Lung (tissue), 12 donors: ENCODE measurements around the gene CEBPB. TPM values are rescaled to one million over a fixed set of nuclear protein-coding genes. Genes with fewer than 3 reads are reported as not detected.

Source experiments
- ATAC-seq: fragments of 200-7000 bp; cut with Tn5 transposase; one replicate; pipeline ENCODE4 v1.9.1; 2020; ENCODE audit warnings: moderate number of reproducible peaks; ENCODE audit not compliant: insufficient read depth, low FRiP score
- DNase-seq, 3 donors: peaks; one replicate each; pipeline ENCODE4 v3.0.0-alpha.2; 2013 to 2017
- H3K27ac ChIP-seq, 2 donors: one replicate each; pipeline ENCODE4 v1.5.1; 2013; ENCODE audit warnings: mild to moderate bottlenecking in 2 of 2, moderate library complexity in 2 of 2, control low read depth in 1 of 2, inconsistent platforms in 1 of 2, low read depth in 1 of 2, low read length in 1 of 2
- H3K27me3 ChIP-seq, 3 donors: one replicate each; pipeline ENCODE4 v1.5.1; 2013; ENCODE audit warnings: low read length in 2 of 3; ENCODE audit not compliant: control insufficient read depth in 3 of 3, insufficient read depth in 3 of 3
- H3K36me3 ChIP-seq, 4 donors: one replicate each; pipeline ENCODE4 v1.5.1; 2013; ENCODE audit warnings: low read length in 4 of 4, mild to moderate bottlenecking in 1 of 4, moderate library complexity in 1 of 4; ENCODE audit not compliant: control insufficient read depth in 4 of 4, insufficient read depth in 4 of 4
- H3K4me1 ChIP-seq, 5 donors: one replicate each; pipeline ENCODE4 v1.5.1; 2013; ENCODE audit warnings: low read length in 5 of 5, mild to moderate bottlenecking in 2 of 5, moderate library complexity in 1 of 5; ENCODE audit not compliant: control insufficient read depth in 5 of 5, insufficient read depth in 5 of 5
- H3K4me3 ChIP-seq: one replicate; pipeline ENCODE4 v1.5.1; 2013; ENCODE audit warnings: mild to moderate bottlenecking, control low read depth, moderate library complexity
- H3K9ac ChIP-seq, 2 donors: one replicate each; pipeline ENCODE4 v1.5.1; 2013; ENCODE audit warnings: low read length in 2 of 2, control low read depth in 1 of 2; ENCODE audit not compliant: insufficient read depth in 1 of 2
- H3K9me3 ChIP-seq, 4 donors: one replicate each; pipeline ENCODE4 v1.5.1; 2013; ENCODE audit warnings: low read length in 3 of 4, mild to moderate bottlenecking in 1 of 4, moderate library complexity in 1 of 4; ENCODE audit not compliant: control insufficient read depth in 4 of 4, insufficient read depth in 3 of 4
- CTCF ChIP-seq: IDR thresholded peaks from 2 replicates; pipeline ENCODE4 v1.5.1; 2012; ENCODE audit warnings: mild to moderate bottlenecking; ENCODE audit errors: control extremely low read depth, extremely low read depth
- WGBS, 2 donors: extraction: QIAGEN DNeasy Blood & Tissue Kit; methylation state at CpG; one replicate each; pipeline ENCODE4 v1.1.7; 2013; 5-methylcytosine and 5-hydroxymethylcytosine counted together
- polyA plus RNA-seq, 2 donors: library from polyadenylated mRNA; stranded (reverse); fragments of 200-250 nt; gene quantifications; one replicate each; pipeline ENCODE4 v1.2.1, GENCODE V29; 2013
- total RNA-seq, 2 donors: library from RNA; depleted of rRNA in 1 of 2; stranded (reverse); fragments of >200 nt in 1 of 2; gene quantifications; one replicate each; pipeline ENCODE4 v1.2.1, GENCODE V29; 2014 to 2021
- donor health status: control.
- donor health status: control.
- donor health status: Bipolar disorder and iron deficiency.
- donor health status: healthy.
- donor health status: DM: yes; HTN: yes; CAD: no.

The CEBPB gene
- total and polyA plus RNA-seq, 4 donors: 53.2 to 296 (median 124) TPM

- peak; percentile 51 for ATAC-seq
- H3K27ac ChIP-seq: peak overlapping the region in 1 of 2 donors; percentile 87
- WGBS, 2 donors: 31 to 37% methylated on average over 17 of the region's 17 CpGs
Observed at GRCh38 chr20:50146732-50147662, 43.6 kb upstream of the CEBPB start.

GRCh38 chr20:50149481-50150254, 41.0 kb upstream of the CEBPB start:
- no peak overlapping the region for H3K9ac ChIP-seq
- ATAC-seq (no peak), DNase-seq (no peak)
- peak overlapping the region in 1 of 2 donors; percentile 72 for H3K27ac ChIP-seq
- no peaks in the 10 kb centered on the region for H3K9me3 ChIP-seq
- no peak for TF ChIP-seq CTCF
- no peak overlapping the region for H3K4me3 ChIP-seq
- WGBS, 2 donors: 76 to 87% methylated on average over 16 of the region's 16 CpGs
- H3K4me1 ChIP-seq: peaks cover 5 to 45% (median 12%) of the 10 kb centered on the region in 5 donors
- H3K36me3 ChIP-seq: peaks cover 0 to 20% (median 4%) of the 10 kb centered on the region in 4 donors
- H3K27me3 ChIP-seq: no peaks in the 10 kb centered on the region

More at GRCh38 chr20:50146732-50147662, 43.6 kb upstream of the CEBPB start:
- peak in 1 of 3 donors; percentile 18 for DNase-seq
- Histone ChIP-seq H3K9me3 (no peaks in the 10 kb centered on the region), H3K36me3 (peaks cover 0 to 31% (median 13%) of the 10 kb centered on the region in 4 donors), H3K4me1 (peaks cover 3 to 46% (median 3%) of the 10 kb centered on the region in 5 donors), H3K9ac (no peak overlapping the region), H3K4me3 (no peak overlapping the region), H3K27me3 (no peaks in the 10 kb centered on the region)
- TF ChIP-seq CTCF: no peak

GRCh38 chr20:50151034-50151743, 39.4 kb upstream of the CEBPB start:
- Histone ChIP-seq H3K4me3 (no peak overlapping the region), H3K36me3 (peaks cover 0 to 20% (median 4%) of the 10 kb centered on the region in 4 donors), H3K27me3 (no peaks in the 10 kb centered on the region), H3K4me1 (peaks cover 5 to 40% (median 12%) of the 10 kb centered on the region in 5 donors), H3K27ac (peak overlapping the region in 1 of 2 donors; percentile 63), H3K9me3 (no peaks in the 10 kb centered on the region), H3K9ac (peak overlapping the region in 1 of 2 donors; percentile 38)
- 67 to 78% methylated on average over 10 of the region's 10 CpGs for WGBS, 2 donors
- ATAC-seq: no peak
- DNase-seq: peak; percentile 45 to 81 (median 65)
- no peak for TF ChIP-seq CTCF
